Central memory CD4-positive, alpha-beta T cell (primary cell): ENCODE results near the gene EIF4EBP3.
A peak's percentile ranks its signal among the peaks of the same experiment; 100 is the strongest.

Experiments
- DNase-seq: peaks from one replicate; pipeline ENCODE4 v3.0.0; 2022

EIF4EBP3 gene

DNA sequence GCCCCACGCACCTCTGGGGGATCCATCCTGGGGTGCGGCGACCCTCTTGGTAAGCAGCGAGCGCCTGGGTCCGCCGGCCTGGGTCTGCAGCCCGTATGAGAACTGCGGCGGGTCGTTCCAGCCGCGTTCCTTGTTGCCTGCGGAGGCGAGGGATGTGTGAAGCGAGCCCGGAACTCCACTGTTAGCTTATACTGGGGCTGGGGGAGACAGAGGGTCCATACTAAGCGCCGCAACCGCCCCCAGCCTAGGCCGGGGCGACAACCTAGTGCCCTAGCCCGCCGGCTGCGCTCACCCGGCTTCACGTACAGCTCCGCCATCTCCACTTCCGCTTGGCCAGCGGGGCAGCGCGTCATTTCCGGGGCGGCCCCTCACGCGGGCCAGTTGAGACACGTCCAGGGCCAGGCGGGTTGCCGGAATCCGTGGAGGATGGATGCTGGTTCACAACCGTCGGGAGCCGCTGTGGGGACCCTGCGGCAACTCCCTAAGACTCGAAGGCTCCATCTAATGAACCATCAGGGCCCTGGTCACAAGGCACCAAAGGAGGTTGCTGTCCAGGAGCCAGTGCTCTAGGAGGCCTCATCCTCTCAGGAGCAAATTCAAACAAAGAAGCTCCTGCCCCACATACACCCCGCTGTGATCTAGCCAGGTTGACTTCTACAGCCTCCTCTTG is 9.8 kb downstream of the EIF4EBP3 start, which contains the start of gene SRA1:
Gene SRA1 (minus strand): TSS at position 338 of the 670 bp plus-strand sequence. CDS start 21 bp downstream, at position 317.
- DNase-seq, result peak; percentile 75

DNA sequence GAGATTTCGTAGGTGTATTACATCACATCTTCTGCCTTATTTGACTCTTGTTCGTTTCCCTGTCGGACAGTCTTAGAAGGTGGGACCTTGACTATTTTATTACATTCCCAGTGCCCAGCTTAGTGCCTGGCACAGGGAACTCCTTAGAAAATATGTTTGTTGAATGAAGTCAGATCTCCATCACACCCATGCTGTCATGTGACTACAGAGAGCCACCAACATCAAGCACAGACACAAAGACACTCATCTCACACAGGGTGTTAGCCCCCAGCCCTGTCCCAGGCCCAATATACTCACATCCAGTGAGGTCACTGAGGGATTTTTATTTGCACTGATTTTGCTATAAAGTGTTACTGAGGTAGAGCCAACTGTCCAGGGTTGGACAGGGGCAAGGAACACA is 10.5 kb downstream of the EIF4EBP3 start:
- DNase-seq, result no peak

DNA sequence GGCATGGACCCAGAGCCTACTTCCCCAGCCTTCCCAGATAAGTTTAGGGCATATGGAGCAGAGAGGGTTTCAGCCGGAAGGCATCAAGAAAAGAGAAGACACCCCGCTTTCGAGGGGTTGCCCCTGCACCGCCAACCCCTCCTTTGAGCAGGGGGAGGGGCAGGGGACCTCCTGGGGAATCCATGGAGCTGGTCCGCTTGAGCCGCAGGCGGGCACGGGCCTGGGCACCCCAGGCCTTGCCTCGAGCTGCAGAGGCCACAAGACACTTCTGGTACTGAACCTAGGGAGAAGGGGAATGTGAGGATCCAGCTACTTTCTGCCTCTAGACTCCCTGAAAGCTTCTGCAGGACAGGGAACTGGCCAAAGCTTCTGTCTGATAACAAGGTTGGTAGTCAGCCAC is 11.1 kb downstream of the EIF4EBP3 start:
- no peak for DNase-seq

DNA sequence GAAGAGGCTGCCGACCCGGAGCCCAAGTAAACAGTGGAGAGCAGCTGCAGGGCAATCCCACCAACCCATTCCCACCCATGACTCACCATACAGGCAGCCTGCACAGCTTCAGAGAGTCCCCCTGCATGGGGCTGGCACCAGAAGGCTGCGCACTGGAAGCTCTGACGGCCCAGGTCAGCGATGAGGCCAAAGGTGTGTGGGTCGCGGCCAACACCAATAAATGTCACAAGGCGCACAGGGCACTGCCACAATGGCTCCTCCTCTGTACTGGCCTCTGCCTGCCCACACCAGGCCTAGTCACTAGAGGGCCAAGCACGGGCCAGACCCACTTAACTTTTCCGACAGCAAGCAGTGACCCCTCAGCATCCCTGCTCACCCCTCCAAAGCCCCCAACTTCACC is 12.8 kb downstream of the EIF4EBP3 start:
- no peak for DNase-seq

DNA sequence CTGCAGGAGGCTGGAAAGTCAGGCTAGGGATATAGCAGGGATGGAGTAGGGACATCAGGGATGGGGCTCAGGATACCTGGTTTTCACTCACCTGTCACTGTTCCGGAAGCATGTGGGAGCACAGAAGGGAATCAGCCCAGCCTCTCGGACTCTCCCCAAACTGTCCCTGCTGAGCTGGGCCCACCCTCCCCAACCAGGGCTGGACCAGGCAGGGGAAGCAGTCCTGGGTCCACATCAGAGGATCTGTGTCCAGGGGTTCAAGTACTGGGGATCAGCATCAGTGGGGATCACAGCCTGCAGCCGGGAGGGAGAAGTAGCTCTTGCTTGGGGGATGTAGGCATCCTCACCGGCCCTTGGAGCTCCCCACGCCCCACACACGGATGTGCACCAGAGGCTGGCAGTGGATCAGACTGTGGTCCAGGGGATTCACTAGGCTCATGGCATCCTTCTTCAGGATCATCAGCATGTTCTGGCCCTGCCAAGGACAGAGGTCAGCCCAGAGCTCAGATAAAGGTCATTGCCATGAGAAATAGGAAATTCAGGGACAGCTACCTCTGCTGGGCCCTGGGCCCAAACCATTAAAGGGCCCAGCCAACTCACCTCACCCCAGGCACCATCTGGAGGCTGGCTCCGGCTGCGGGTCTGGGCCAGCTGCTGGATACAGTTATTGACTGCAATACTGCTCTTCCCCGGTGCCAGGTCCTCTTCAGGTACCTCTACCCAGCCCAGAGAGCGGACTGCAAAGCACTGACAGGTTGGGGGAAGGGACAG is 14.5 kb downstream of the EIF4EBP3 start:
- DNase-seq, result no peak

DNA sequence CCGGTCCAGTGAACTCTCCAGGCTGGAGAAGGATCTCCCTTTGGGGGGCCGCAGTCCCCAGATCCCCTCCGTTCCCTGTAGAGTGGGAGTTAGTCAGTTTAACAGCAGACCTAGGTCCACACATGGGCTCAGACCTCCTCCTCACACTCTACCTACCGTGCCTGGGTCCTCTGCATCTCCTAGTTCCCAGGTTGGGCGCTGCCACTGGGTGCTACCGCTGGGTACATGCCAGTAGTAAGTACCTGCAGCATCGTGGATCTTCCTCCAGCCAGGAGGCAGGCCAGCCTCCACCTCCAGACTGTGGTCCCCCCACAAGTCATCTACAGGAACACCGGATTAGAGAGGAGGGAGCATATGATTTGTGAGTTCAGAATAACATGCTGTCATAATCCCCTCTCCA is 16.1 kb downstream of the EIF4EBP3 start:
- no peak for DNase-seq

DNA sequence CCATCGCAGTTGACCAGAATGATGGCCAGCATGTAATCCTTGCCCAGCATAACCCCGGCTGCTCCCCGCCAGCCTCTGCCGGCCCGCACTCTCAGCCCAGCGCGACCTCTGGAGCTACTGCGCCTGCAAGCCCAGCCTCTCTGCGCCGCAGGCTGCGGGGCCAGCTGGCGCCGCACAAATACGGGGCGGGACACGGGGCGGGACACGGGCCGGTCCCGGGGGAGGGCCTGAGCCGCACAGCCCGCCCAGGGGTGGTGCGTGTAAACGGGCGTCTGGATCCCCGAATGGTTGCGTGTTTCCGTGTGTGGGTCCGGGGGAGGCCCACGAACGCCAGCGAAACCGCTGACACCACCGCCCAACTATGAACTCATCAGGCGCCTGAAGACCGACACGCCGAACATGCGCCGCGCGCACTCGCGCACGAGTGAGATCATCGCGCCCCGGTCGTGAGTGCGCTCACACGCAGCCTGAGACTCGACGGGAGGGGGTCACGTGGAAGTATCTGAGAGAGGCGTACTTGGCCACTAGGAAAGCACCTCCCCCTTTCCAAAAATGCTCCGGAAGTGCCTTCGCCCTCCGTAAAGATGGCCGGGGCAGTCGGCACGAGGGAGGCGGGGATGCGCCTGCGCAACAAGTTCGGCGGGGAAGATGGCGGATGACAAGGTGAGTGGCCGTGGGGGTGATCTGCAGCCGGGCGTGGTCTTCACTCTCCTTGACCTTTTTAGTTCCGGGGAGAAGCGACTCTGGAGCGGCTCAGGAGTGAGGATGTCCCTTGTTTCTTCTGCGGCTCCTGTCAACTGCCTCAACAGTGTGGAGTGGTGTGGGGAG is 16.9 kb downstream of the EIF4EBP3 start, which contains the start of the genes APBB3 and SLC35A4:
Gene APBB3 (minus strand): TSS at position 403 of the 828 bp plus-strand sequence. CDS start 353 bp downstream, at position 50.
Gene SLC35A4 (plus strand): TSS at position 633 of the 828 bp plus-strand sequence. CDS start 2,342 bp downstream, outside the sequence.
- DNase-seq, result peak; percentile 99

DNA sequence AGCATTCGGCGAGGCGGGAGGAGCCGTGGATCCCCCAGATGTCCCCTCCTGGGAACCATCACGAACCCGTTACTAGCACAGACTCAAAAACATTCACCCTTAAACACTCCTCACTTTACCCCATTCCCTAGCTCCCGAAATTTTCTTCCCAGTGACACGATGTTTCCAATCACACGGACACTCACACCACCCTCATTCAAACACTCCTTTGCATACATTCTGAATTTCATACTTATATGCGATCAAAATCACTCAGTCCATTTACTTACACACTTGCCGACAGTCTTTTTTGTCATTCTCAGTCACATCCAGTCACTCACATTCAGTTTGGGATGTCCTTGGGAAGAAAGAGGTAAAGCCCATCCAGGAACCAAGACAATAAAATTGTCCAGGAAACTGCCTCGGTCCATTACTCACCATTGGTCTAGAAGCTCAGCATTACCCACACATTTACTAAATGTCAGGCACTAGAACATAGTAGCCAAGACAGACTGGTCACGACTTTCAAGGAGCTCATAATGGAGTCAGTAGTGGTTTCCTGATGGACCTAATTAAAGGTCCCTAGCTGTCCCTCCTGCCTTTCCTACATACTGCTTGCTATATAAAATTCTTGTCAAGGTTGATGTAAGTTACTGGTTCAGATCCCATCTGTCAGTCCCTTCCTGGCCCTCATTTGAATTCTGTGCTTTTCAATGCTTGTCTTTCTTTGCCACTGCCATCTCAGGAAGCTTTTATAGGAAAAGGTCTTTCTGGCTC is 17.7 kb downstream of the EIF4EBP3 start:
- DNase-seq, result no peak

DNA sequence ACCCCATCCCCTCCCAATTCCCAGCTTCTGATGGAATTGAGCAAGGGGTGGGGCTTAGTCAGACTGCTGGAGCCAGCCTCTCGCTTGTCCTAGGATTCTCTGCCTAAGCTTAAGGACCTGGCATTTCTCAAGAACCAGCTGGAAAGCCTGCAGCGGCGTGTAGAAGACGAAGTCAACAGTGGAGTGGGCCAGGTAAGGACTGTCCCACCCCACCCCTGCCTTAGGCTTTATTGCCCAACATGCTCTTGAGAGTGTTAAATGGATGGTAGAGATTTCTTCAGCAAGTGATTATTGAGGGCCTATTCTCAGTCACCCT is 18.3 kb downstream of the EIF4EBP3 start:
- DNase-seq, result no peak

DNA sequence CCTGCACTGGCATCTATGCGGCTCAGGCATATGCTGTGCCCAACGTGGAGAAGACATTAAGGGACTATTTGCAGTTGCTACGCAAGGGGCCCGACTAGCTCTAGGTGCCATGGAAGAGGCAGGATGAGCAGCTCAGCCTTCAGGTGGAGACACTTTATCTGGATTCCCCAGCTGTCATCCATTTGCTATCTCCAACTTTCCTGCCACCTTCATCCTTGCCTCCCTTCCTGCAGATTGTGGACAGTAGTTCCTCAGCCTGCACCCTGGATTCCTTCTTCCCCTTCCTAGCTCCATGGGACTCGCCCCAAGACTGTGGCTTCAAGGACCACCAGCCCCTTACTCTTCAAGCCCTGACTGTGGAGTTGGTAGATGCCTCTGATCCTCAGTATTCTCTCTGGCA is 19.2 kb downstream of the EIF4EBP3 start:
- DNase-seq, result no peak

DNA sequence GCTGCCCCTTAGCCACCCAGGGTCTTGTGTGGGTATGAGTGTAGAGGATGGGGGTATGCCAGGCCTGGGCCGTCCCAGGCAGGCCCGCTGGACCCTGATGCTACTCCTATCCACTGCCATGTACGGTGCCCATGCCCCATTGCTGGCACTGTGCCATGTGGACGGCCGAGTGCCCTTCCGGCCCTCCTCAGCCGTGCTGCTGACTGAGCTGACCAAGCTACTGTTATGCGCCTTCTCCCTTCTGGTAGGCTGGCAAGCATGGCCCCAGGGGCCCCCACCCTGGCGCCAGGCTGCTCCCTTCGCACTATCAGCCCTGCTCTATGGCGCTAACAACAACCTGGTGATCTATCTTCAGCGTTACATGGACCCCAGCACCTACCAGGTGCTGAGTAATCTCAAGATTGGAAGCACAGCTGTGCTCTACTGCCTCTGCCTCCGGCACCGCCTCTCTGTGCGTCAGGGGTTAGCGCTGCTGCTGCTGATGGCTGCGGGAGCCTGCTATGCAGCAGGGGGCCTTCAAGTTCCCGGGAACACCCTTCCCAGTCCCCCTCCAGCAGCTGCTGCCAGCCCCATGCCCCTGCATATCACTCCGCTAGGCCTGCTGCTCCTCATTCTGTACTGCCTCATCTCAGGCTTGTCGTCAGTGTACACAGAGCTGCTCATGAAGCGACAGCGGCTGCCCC is 19.8 kb downstream of the EIF4EBP3 start:
- no peak for DNase-seq

DNA sequence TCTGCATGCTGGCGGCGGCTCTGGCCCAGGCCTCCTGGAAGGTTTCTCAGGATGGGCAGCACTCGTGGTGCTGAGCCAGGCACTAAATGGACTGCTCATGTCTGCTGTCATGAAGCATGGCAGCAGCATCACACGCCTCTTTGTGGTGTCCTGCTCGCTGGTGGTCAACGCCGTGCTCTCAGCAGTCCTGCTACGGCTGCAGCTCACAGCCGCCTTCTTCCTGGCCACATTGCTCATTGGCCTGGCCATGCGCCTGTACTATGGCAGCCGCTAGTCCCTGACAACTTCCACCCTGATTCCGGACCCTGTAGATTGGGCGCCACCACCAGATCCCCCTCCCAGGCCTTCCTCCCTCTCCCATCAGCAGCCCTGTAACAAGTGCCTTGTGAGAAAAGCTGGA is 20.4 kb downstream of the EIF4EBP3 start:
- DNase-seq, result no peak

DNA sequence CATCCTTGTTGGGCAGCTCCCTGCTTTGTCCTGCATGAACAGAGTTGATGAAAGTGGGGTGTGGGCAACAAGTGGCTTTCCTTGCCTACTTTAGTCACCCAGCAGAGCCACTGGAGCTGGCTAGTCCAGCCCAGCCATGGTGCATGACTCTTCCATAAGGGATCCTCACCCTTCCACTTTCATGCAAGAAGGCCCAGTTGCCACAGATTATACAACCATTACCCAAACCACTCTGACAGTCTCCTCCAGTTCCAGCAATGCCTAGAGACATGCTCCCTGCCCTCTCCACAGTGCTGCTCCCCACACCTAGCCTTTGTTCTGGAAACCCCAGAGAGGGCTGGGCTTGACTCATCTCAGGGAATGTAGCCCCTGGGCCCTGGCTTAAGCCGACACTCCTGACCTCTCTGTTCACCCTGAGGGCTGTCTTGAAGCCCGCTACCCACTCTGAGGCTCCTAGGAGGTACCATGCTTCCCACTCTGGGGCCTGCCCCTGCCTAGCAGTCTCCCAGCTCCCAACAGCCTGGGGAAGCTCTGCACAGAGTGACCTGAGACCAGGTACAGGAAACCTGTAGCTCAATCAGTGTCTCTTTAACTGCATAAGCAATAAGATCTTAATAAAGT is 21.1 kb downstream of the EIF4EBP3 start:
- DNase-seq, result no peak

DNA sequence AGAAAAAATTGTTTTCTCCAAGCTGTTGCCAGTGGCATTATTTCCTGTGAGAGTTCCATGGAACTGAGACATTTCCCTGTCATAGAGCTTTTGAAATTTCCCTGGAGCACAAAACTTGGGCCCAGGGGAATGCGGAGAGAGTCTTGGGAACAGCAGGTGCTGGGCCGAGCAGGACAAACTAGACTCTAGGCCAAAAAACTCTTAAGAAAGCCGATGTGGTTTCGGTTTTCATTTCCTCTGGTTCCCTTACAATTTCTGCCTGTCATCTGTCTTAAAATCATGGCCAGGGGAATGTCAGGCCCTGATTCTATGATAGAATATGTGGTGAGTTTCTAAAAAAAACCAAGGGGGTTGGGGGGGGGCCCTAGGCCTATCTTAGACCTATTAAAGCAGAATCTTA is 21.7 kb downstream of the EIF4EBP3 start:
- DNase-seq, result peak; percentile 24

DNA sequence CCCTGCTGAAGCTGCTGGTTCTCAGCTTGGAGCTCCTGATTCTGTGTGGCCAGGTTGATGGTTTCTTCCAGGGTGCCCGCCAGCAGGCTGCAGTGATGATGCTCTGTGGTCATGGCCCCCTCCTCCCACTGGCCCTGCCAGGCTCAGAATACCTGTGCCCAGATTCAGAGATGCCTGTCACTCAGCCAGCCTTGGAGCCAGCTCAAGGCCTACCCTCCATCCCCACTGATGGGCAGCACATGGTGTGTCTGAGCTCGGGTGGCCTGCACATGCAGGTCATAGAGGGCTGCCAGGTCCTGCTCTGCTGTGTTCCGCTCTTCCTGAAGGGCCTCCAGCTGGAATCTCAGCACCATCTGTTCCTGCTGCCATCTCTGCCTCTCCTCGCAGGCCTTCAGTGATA is 22.6 kb downstream of the EIF4EBP3 start:
- DNase-seq, result no peak

DNA sequence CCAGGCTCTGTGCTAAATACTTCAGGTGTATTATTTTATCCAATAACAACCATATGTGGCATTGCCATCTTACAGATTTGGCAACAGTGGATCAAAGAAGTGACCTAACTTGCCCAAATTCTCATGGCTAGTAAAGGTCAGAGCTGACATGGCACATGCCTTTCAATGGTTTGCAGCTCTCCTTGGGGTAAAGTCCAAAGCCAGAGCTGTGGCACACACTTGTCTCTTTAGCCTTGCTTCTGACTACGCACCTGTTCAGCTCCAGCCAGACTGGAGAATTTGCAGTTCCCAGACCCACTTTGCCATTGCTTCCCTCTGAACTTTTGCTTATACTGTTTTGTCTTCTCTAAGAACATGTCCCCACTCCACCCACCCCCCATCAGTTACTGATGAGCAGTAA is 23.0 kb downstream of the EIF4EBP3 start:
- no peak for DNase-seq

DNA sequence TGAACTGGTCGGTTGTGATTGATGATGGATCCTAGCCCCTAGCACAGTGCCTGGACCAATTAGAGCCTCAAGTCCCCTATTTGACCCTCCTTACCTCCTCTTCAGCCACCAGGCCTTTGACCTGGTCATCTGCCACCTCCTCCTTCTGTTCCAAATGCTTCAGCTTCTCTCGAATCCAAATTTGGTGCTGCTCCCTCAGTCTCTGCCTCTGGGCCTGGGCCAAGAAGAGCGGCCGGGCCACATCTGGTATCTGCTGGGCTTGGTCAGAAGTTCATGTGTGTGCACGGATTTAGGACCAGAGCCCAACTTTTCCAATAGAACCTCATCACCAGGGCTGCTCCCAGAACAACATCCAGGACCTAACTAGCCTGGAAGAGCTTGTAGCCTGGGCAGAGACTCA is 23.6 kb downstream of the EIF4EBP3 start:
- DNase-seq, result no peak

DNA sequence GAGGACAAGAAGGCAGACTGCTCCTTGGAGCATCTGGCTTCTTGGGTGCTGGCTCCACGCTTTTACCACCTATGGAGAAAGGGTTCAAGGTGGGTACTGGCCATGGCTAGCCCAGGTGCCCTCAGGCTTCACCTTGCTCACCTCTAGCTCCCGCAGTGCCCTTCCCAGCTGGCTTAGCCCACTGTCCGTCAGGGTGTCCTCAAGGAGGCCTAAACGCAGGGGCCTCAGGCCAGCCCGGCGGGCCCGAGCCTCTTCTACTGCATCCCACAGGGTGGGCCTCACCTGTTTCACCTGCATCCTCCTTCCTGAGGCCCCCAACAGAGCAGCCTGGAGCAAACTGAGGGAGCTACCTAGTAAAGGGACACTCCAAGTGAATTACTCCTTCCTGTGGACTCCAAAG is 26.2 kb downstream of the EIF4EBP3 start:
- no peak for DNase-seq

DNA sequence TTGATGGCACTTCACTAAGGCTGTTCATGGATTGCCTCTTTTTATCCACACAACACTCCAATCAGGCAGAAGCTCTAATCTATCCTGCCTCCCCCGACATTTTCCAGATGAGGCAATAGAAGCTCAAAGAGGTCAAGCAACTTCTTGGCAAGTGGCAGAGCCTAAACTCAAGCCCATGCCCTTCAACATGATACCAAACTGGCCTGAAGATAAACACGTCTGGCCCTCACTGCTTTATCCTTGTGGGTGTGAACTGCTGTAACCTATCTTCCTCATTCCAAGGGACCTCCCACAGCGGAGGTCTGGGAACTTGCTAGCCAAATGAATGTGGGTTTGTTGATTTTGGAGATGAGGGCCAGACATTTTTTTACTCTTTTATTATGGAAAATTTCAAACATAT is 26.7 kb downstream of the EIF4EBP3 start:
- no peak for DNase-seq

DNA sequence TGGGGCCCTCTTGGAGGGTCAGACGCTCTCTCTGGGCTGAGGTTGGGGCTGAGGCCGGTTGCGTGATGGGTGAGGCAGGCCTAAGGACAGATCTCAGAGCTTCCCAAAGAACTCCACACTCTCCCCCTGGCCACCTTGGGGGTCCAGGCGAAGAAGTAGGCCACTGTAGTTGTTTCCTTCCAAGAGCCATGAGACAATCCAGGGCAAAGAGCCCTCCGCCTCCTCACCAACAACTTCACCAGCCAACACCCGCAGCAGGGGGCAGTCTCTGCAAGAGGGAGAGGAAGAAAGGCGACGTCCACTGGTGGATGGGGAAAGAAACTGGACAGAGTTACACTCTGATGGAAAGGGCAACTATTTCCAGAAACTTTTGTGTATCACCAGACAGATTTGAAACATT is 27.8 kb downstream of the EIF4EBP3 start:
- DNase-seq, result no peak

DNA sequence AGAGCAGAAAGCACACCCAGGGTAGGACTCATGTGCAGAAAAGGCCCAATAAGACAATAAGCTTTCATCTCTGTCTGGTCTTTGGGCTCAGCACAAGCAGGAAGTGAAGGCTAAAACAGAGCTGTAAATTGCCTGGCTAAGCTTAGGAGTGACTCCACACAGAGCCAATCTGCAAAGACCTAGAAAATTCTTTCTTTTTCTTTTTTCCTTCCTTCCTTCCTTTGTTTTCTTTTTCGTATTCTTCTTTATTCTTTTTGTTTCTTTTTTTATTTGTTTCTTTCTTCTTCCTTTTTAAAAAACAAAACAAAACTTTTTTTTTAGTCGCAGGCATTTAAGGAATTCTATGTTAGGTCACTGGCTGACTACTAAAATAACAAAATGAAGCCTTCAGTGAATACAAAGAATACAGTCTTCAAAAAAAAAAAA is 29.3 kb downstream of the EIF4EBP3 start:
- no peak for DNase-seq
